Glutamatergic neuron (in vitro differentiated cells): ENCODE results near the gene COX4I1. TPM values are rescaled to one million over a fixed set of nuclear protein-coding genes. Genes with fewer than 3 reads are reported as not detected.

Source experiments
- DNase-seq: peaks from one replicate; pipeline ENCODE4 v3.0.0; 2022
- H3K27ac Mint-ChIP-seq: one replicate; pipeline ENCODE4 v1.8.0; 2020; ENCODE audit warnings: mild to moderate bottlenecking, mixed read lengths, inconsistent platforms; ENCODE audit not compliant: unreplicated experiment
- H3K27me3 Mint-ChIP-seq: one replicate; pipeline ENCODE4 v1.8.0; 2020; ENCODE audit warnings: mild to moderate bottlenecking, moderate library complexity, mixed read lengths, inconsistent platforms; ENCODE audit not compliant: unreplicated experiment
- H3K36me3 Mint-ChIP-seq: one replicate; pipeline ENCODE4 v1.8.0; 2020; ENCODE audit warnings: mild to moderate bottlenecking, mixed read lengths, inconsistent platforms; ENCODE audit not compliant: unreplicated experiment
- H3K4me1 Mint-ChIP-seq: one replicate; pipeline ENCODE4 v1.8.0; 2020; ENCODE audit warnings: mild to moderate bottlenecking, low read depth, mixed read lengths, inconsistent platforms; ENCODE audit not compliant: unreplicated experiment
- H3K4me3 Mint-ChIP-seq: one replicate; pipeline ENCODE4 v1.8.0; 2020; ENCODE audit warnings: mild to moderate bottlenecking, mixed read lengths, inconsistent platforms; ENCODE audit not compliant: unreplicated experiment
- H3K9me3 Mint-ChIP-seq: one replicate; pipeline ENCODE4 v1.8.0; 2020; ENCODE audit warnings: mild to moderate bottlenecking, moderate library complexity, mixed read lengths, inconsistent platforms; ENCODE audit not compliant: unreplicated experiment
- CTCF ChIP-seq: fragments of 200-600 bp; sonication (generic); IDR thresholded peaks from one replicate; pipeline ENCODE4 v1.5.0; 2021; ENCODE audit not compliant: partially characterized antibody, unreplicated experiment
- total RNA-seq: library from RNA; stranded (reverse); fragmentation: NEBNext Ultra II Directional; extraction: Animal tissue kit (Norgen Biotek cat#: 25700); gene quantifications from one replicate; pipeline ENCODE4 v1.2.1, GENCODE V29; 2021; ENCODE audit not compliant: unreplicated experiment

COX4I1 gene
- total RNA-seq, 1 donor from 2014 or later = 544 TPM

- no peak for DNase-seq
- peaks cover 4% of the 10 kb centered on the region for H3K4me1 Mint-ChIP-seq
- no peak for TF ChIP-seq CTCF
- H3K27me3 Mint-ChIP-seq = peaks cover 5% of the 10 kb centered on the region
- no peaks in the 10 kb centered on the region for H3K36me3 Mint-ChIP-seq
- H3K9me3 Mint-ChIP-seq = peaks cover 1% of the 10 kb centered on the region
- H3K4me3 Mint-ChIP-seq = no peak overlapping the region
- no peak overlapping the region for H3K27ac Mint-ChIP-seq
Observed at GRCh38 chr16:85765767-85766166, 33.7 kb upstream of the COX4I1 start.

DNA sequence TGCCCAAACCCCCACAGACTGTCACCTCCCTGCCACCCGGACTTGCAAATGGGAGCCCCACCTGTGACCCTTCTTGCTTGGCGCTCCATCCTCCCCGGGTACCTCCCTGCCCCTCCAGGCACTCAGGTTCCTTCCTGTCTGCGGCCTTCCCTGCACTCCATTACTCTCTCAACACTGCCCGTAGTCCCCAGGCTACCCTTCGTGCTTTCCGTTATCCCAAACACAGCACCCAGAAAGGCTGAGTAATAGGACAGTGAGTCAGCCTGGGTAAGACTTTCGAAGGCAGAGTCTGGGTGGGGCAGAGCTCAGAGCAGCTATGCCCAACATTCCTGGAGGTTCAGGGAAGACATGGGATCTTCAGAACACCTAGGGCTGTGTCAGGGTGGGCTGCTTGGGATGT, 32.0 kb upstream of the COX4I1 start:
- Mint-ChIP-seq H3K36me3 (no peaks in the 10 kb centered on the region), H3K4me1 (peaks cover 6% of the 10 kb centered on the region), H3K9me3 (no peaks in the 10 kb centered on the region), H3K27me3 (peaks cover 5% of the 10 kb centered on the region), H3K4me3 (no peak overlapping the region), H3K27ac (no peak overlapping the region)
- no peak for DNase-seq
- TF ChIP-seq CTCF = no peak

DNA sequence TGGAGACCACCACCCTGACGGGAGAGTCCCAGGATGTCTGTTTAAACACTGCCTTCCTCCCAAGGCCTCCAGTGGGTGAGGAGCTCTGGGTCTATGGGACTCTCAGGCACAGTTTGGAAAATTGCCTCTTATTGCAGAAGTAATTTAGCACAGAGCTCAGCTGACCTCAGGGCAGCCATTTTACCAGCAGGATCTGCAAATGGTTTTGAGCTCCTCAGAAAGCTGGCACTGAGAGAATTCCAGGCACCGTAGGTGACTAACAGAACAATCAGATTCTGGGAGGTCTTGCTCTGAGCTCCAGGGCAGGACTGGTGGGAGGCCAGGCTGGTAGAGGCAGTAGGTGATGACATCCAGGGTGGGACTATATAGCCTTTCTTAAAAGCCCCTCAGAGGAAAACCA, 31.3 kb upstream of the COX4I1 start:
- Mint-ChIP-seq H3K4me3 (no peak overlapping the region), H3K4me1 (peaks cover 6% of the 10 kb centered on the region), H3K27ac (no peak overlapping the region), H3K27me3 (peaks cover 5% of the 10 kb centered on the region), H3K9me3 (no peaks in the 10 kb centered on the region), H3K36me3 (no peaks in the 10 kb centered on the region)
- TF ChIP-seq CTCF = no peak
- DNase-seq = no peak

- no peak for DNase-seq
- H3K27me3 Mint-ChIP-seq = peaks cover 5% of the 10 kb centered on the region
- no peak overlapping the region for H3K4me3 Mint-ChIP-seq
- H3K27ac Mint-ChIP-seq = no peak overlapping the region
- TF ChIP-seq CTCF = no peak
- H3K9me3 Mint-ChIP-seq = no peaks in the 10 kb centered on the region
- H3K36me3 Mint-ChIP-seq = no peaks in the 10 kb centered on the region
- H3K4me1 Mint-ChIP-seq = peaks cover 2% of the 10 kb centered on the region
Observed at GRCh38 chr16:85770741-85771140, 28.8 kb upstream of the COX4I1 start.

DNA sequence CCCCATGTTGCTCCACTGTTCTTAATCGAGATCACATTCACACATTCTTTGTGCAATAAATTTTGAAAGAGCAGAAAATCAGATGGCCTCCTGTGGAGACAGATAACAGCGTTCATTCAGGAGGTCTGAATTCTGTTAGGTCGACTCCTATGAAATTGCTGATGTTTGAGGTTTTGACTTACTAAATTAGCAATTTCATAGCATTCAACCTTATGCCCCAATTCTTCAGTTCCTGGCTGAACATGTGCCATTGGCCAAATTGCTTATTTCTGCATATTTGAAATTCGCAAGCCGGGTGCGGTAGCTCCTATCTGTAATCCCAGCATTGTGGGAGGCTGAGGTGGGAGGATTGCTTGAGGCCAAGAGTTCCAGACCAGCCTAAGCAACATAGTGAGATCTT, 26.5 kb upstream of the COX4I1 start:
- Mint-ChIP-seq H3K36me3 (no peaks in the 10 kb centered on the region), H3K4me3 (no peak overlapping the region), H3K27ac (no peak overlapping the region), H3K4me1 (peaks cover 2% of the 10 kb centered on the region), H3K27me3 (peaks cover 3% of the 10 kb centered on the region), H3K9me3 (no peaks in the 10 kb centered on the region)
- no peak for TF ChIP-seq CTCF
- no peak for DNase-seq
